Left lung (tissue), 10 donors: ENCODE data around the gene CCDC91. TPM values are rescaled to one million over a fixed set of nuclear protein-coding genes. Genes with fewer than 3 reads are reported as not detected.

Experiments used
- ATAC-seq: fragments of 200-7000 bp; cut with Tn5 transposase; one replicate; pipeline ENCODE4 v1.9.1; 2020; ENCODE audit warnings: moderate library complexity
- DNase-seq, 4 donors: peaks; one replicate each; pipeline ENCODE4 v3.0.0-alpha.2; 2013 to 2020
- H3K27ac ChIP-seq, 2 donors: fragments of 200-600 bp; sonication (generic) in 1 of 2; one replicate each; pipeline versions ENCODE4 v1.5.0 to v1.8.0; 2020 to 2021
- H3K27me3 ChIP-seq, 2 donors: fragments of 200-600 bp; sonication (generic) in 1 of 2; one replicate each; pipeline versions ENCODE4 v1.5.0 to v1.8.0; 2020 to 2021
- H3K36me3 ChIP-seq, 2 donors: fragments of 200-600 bp; sonication (generic) in 1 of 2; one replicate each; pipeline versions ENCODE4 v1.5.0 to v1.8.0; 2020 to 2021
- H3K4me1 ChIP-seq, 2 donors: fragments of 200-600 bp; one replicate each; pipeline ENCODE4 v1.8.0; 2021
- H3K4me3 ChIP-seq, 2 donors: fragments of 200-600 bp; sonication (generic) in 1 of 2; one replicate each; pipeline versions ENCODE4 v1.5.0 to v1.8.0; 2020 to 2021; ENCODE audit warnings: mild to moderate bottlenecking in 1 of 2
- H3K9me3 ChIP-seq, 2 donors: fragments of 200-600 bp; sonication (generic) in 1 of 2; one replicate each; pipeline versions ENCODE4 v1.5.0 to v1.8.0; 2020 to 2021
- CTCF ChIP-seq, 2 donors: fragments of 200-600 bp; sonication (generic) in 1 of 2; IDR thresholded peaks; one replicate each; pipeline versions ENCODE4 v1.5.0 to v1.8.0; 2021; ENCODE audit warnings: antibody characterized with exemption in 2 of 2
- intact Hi-C, 2 donors: fragments of 100-400 bp; cut with DNase I; formaldehyde crosslinking; loops; one replicate each; pipeline versions ENCODE4 v1.11.2 to v1.14.2; 2022
- polyA plus RNA-seq, 6 donors: library from polyadenylated mRNA; unstranded; fragments of 120-200 nt; gene quantifications; one replicate each; pipeline ENCODE4 v1.2.1, GENCODE V29; 2013; ENCODE audit not compliant: insufficient read length in 6 of 6
- total RNA-seq, 2 donors: library from RNA; stranded (reverse); fragmentation: NEBNext Ultra II Directional; extraction: Animal tissue kit (Norgen Biotek cat#: 25700); gene quantifications; one replicate each; pipeline ENCODE4 v1.2.1, GENCODE V29; 2021
- donor health status: DM: no; HTN: yes; CAD: no.
- donor health status: DM: no; HTN: no; CAD: no.

Gene CCDC91
- total and polyA plus RNA-seq, 8 donors = 18.5 to 30.0 (median 26.2) TPM

GRCh38 chr12:28234444-28234843 lies 44.2 kb downstream of the CCDC91 start:
- ATAC-seq = no peak
- H3K36me3 ChIP-seq = no peaks in the 10 kb centered on the region
- no peak overlapping the region for H3K27ac ChIP-seq
- no peak for DNase-seq
- peaks cover 2 to 4% of the 10 kb centered on the region in 2 donors for H3K4me1 ChIP-seq
- no peaks in the 10 kb centered on the region for H3K27me3 ChIP-seq
- no peaks in the 10 kb centered on the region for H3K9me3 ChIP-seq
- intact Hi-C loops = no loop called here
- H3K4me3 ChIP-seq = no peak overlapping the region
- no peak for TF ChIP-seq CTCF (IDR thresholded peaks at IDR 0.05)

GRCh38 chr12:28235015-28235414 lies 44.8 kb downstream of the CCDC91 start:
- no peak overlapping the region for H3K27ac ChIP-seq
- H3K4me1 ChIP-seq = peaks cover 0 to 4% of the 10 kb centered on the region in 2 donors
- H3K36me3 ChIP-seq = no peaks in the 10 kb centered on the region
- DNase-seq (no peak), ATAC-seq (no peak)
- H3K9me3 ChIP-seq = no peaks in the 10 kb centered on the region
- H3K4me3 ChIP-seq = no peak overlapping the region
- no peaks in the 10 kb centered on the region for H3K27me3 ChIP-seq
- TF ChIP-seq CTCF (IDR thresholded peaks at IDR 0.05) = no peak
- intact Hi-C loops = no loop called here

- no peaks in the 10 kb centered on the region for H3K9me3 ChIP-seq
- H3K36me3 ChIP-seq = no peaks in the 10 kb centered on the region
- no peak overlapping the region for H3K4me3 ChIP-seq
- no peaks in the 10 kb centered on the region for H3K27me3 ChIP-seq
- peaks cover 0 to 2% of the 10 kb centered on the region in 2 donors for H3K4me1 ChIP-seq
- no peak overlapping the region for H3K27ac ChIP-seq
- TF ChIP-seq CTCF (IDR thresholded peaks at IDR 0.05) = no peak
- intact Hi-C loops = no loop called here
- DNase-seq (no peak), ATAC-seq (no peak)
These were observed 45.7 kb downstream of the CCDC91 start for GRCh38 chr12:28235985-28236384.

- DNase-seq (no peak), ATAC-seq (no peak)
- Histone ChIP-seq H3K4me1 (no peaks in the 10 kb centered on the region), H3K4me3 (no peak overlapping the region), H3K36me3 (no peaks in the 10 kb centered on the region), H3K27me3 (no peaks in the 10 kb centered on the region), H3K27ac (no peak overlapping the region), H3K9me3 (no peaks in the 10 kb centered on the region)
- no peak for TF ChIP-seq CTCF (IDR thresholded peaks at IDR 0.05)
- intact Hi-C loops = no loop called here
These were observed 47.2 kb downstream of the CCDC91 start for GRCh38 chr12:28237423-28237822.

- Histone ChIP-seq H3K9me3 (no peaks in the 10 kb centered on the region), H3K27ac (no peak overlapping the region), H3K4me1 (no peaks in the 10 kb centered on the region), H3K4me3 (no peak overlapping the region), H3K36me3 (no peaks in the 10 kb centered on the region), H3K27me3 (no peaks in the 10 kb centered on the region)
- intact Hi-C loops = no loop called here
- DNase-seq (no peak), ATAC-seq (no peak)
- no peak for TF ChIP-seq CTCF (IDR thresholded peaks at IDR 0.05)
These were observed 49.7 kb downstream of the CCDC91 start for GRCh38 chr12:28239918-28240317.
